ENCODE results near the gene ALDH3B1. TPM values are rescaled to one million over a fixed set of nuclear protein-coding genes. Genes with fewer than 3 reads are reported as not detected.
"Not testable (repeated sequence)": the region's sequence is repeated elsewhere in the genome, so short reads cannot be mapped to it uniquely, and the experiment has no call there.

ALDH3B1 gene
- total RNA-seq: 10 to 100 TPM in 1 of 4 donors, 1 to 10 TPM in 3; 5.4 to 11.6 (median 6.4) TPM

- intact Hi-C loops (cut with DNase I; ENCODE audit: low total_unique reads): no loop called here
These were observed at the start of gene ALDH3B1 for GRCh38 chr11:68010090-68011041. ALDH3B1 (plus strand) TSS chr11:68010327; CDS start chr11:68015298, 4,971 bp downstream.

GRCh38 chr11:67963217-67963616 is 46.9 kb upstream of the ALDH3B1 start:
- 83 to 91% methylated on average over 11 to 15 of the region's 16 CpGs for WGBS, 2 donors
- DNase-seq (ENCODE audit: low spot score in 2 of 2); H3K4me3 ChIP-seq (ENCODE audit: low read depth, poor library complexity, severe bottlenecking); intact Hi-C loops (cut with DNase I; ENCODE audit: low total_unique reads): not testable (repeated sequence)

More at GRCh38 chr11:68010090-68011041, at the start of gene ALDH3B1:
- H3K4me3 ChIP-seq (ENCODE audit: low read depth, poor library complexity, severe bottlenecking): no peak within 1 kb of the TSS
- DNase-seq (ENCODE audit: low spot score in 2 of 2): peak; percentile 89 to 99
- 19 to 30% methylated on average over 28 of the region's 33 CpGs for WGBS, 2 donors
- TF ChIP-seq CTCF (IDR thresholded peaks at IDR 0.05): no peak
- TF ChIP-seq POLR2A (IDR thresholded peaks at IDR 0.05): no peak

- 38 to 53% methylated on average over 6 of the region's 6 CpGs for WGBS, 2 donors
- intact Hi-C loops (cut with DNase I; ENCODE audit: low total_unique reads); H3K4me3 ChIP-seq (ENCODE audit: low read depth, poor library complexity, severe bottlenecking); DNase-seq (ENCODE audit: low spot score in 2 of 2): not testable (repeated sequence)
These were observed 46.2 kb upstream of the ALDH3B1 start for GRCh38 chr11:67963879-67964278.

GRCh38 chr11:67964746-67965145 is 45.4 kb upstream of the ALDH3B1 start:
- H3K4me3 ChIP-seq (ENCODE audit: low read depth, poor library complexity, severe bottlenecking); DNase-seq (ENCODE audit: low spot score in 2 of 2); intact Hi-C loops (cut with DNase I; ENCODE audit: low total_unique reads): not testable (repeated sequence)

- 89 to 95% methylated on average over 19 of the region's 19 CpGs for WGBS, 2 donors
- H3K4me3 ChIP-seq (ENCODE audit: low read depth, poor library complexity, severe bottlenecking); DNase-seq (ENCODE audit: low spot score in 2 of 2); intact Hi-C loops (cut with DNase I; ENCODE audit: low total_unique reads): not testable (repeated sequence)
These were observed 44.2 kb upstream of the ALDH3B1 start for GRCh38 chr11:67965830-67966348.

- intact Hi-C loops (cut with DNase I; ENCODE audit: low total_unique reads): not testable (repeated sequence)
These were observed 35.4 kb upstream of the ALDH3B1 start for GRCh38 chr11:67974746-67975145.

GRCh38 chr11:67978766-67979418 is 31.2 kb upstream of the ALDH3B1 start:
- intact Hi-C loops (cut with DNase I; ENCODE audit: low total_unique reads); DNase-seq (ENCODE audit: low spot score in 2 of 2); H3K4me3 ChIP-seq (ENCODE audit: low read depth, poor library complexity, severe bottlenecking): not testable (repeated sequence)
- 43 to 47% methylated on average over 17 of the region's 17 CpGs for WGBS, 2 donors

More at GRCh38 chr11:67974746-67975145, 35.4 kb upstream of the ALDH3B1 start:
- WGBS, 2 donors: 84 to 90% methylated on average over 12 of the region's 12 CpGs
- not testable (repeated sequence) for H3K4me3 ChIP-seq (ENCODE audit: low read depth, poor library complexity, severe bottlenecking); DNase-seq (ENCODE audit: low spot score in 2 of 2)

- H3K4me3 ChIP-seq (ENCODE audit: low read depth, poor library complexity, severe bottlenecking); intact Hi-C loops (cut with DNase I; ENCODE audit: low total_unique reads); DNase-seq (ENCODE audit: low spot score in 2 of 2): not testable (repeated sequence)
- 80 to 94% methylated on average over 10 of the region's 10 CpGs for WGBS, 2 donors
These were observed 28.9 kb upstream of the ALDH3B1 start for GRCh38 chr11:67981226-67981625.

GRCh38 chr11:67982255-67982857 is 27.8 kb upstream of the ALDH3B1 start:
- H3K4me3 ChIP-seq (ENCODE audit: low read depth, poor library complexity, severe bottlenecking); DNase-seq (ENCODE audit: low spot score in 2 of 2); intact Hi-C loops (cut with DNase I; ENCODE audit: low total_unique reads): not testable (repeated sequence)
- WGBS, 2 donors: 77 to 82% methylated on average over 17 of the region's 17 CpGs

Measured in lower leg skin (tissue), 4 donors.